Liver (tissue), 3 donors: ENCODE results near the gene APOC1.

Source experiments
- FOXA2 ChIP-seq: IDR thresholded peaks from 2 replicates; pipeline ENCODE4 v1.6.1; 2016; ENCODE audit warnings: antibody characterized with exemption
- GABPA ChIP-seq, 2 donors: IDR thresholded peaks in 1 of 2; conservative IDR thresholded peaks in 1 of 2; 2 replicates each; pipeline ENCODE4 v1.6.1; 2016; ENCODE audit warnings: antibody characterized with exemption in 2 of 2, mild to moderate bottlenecking in 1 of 2, moderate library complexity in 1 of 2
- JUND ChIP-seq, 2 donors: IDR thresholded peaks; 2 replicates each; pipeline ENCODE4 v1.6.1; 2016; ENCODE audit warnings: antibody characterized with exemption in 2 of 2
- MAX ChIP-seq: IDR thresholded peaks from 2 replicates; pipeline ENCODE4 v1.6.1; 2016; ENCODE audit warnings: antibody characterized with exemption
- RAD21 ChIP-seq, 2 donors: IDR thresholded peaks; 2 replicates each; pipeline ENCODE4 v1.6.1; 2016; ENCODE audit warnings: antibody characterized with exemption in 2 of 2, mild to moderate bottlenecking in 2 of 2
- REST ChIP-seq: IDR thresholded peaks from 2 replicates; pipeline ENCODE4 v1.6.1; 2016; ENCODE audit warnings: antibody characterized with exemption, mild to moderate bottlenecking
- SP1 ChIP-seq: IDR thresholded peaks from 2 replicates; pipeline ENCODE4 v1.6.1; 2018; ENCODE audit warnings: antibody characterized with exemption, mild to moderate bottlenecking
- TAF1 ChIP-seq: conservative IDR thresholded peaks from 2 replicates; pipeline ENCODE4 v1.6.1; 2016; ENCODE audit warnings: antibody characterized with exemption, mild to moderate bottlenecking
- YY1 ChIP-seq: IDR thresholded peaks from 2 replicates; pipeline ENCODE4 v1.6.1; 2016; ENCODE audit warnings: antibody characterized with exemption, mild to moderate bottlenecking
- TF ChIP-seq, protein P1 (sequence below): fragments of 150-350 bp; IDR thresholded peaks from 2 replicates; pipeline ENCODE4 v1.5.1; 2017; ENCODE audit warnings: improper control_type of control experiment, low read depth, low read length; ENCODE audit not compliant: missing input control
- donor health status: healthy.
- donor health status: healthy.

DNA sequence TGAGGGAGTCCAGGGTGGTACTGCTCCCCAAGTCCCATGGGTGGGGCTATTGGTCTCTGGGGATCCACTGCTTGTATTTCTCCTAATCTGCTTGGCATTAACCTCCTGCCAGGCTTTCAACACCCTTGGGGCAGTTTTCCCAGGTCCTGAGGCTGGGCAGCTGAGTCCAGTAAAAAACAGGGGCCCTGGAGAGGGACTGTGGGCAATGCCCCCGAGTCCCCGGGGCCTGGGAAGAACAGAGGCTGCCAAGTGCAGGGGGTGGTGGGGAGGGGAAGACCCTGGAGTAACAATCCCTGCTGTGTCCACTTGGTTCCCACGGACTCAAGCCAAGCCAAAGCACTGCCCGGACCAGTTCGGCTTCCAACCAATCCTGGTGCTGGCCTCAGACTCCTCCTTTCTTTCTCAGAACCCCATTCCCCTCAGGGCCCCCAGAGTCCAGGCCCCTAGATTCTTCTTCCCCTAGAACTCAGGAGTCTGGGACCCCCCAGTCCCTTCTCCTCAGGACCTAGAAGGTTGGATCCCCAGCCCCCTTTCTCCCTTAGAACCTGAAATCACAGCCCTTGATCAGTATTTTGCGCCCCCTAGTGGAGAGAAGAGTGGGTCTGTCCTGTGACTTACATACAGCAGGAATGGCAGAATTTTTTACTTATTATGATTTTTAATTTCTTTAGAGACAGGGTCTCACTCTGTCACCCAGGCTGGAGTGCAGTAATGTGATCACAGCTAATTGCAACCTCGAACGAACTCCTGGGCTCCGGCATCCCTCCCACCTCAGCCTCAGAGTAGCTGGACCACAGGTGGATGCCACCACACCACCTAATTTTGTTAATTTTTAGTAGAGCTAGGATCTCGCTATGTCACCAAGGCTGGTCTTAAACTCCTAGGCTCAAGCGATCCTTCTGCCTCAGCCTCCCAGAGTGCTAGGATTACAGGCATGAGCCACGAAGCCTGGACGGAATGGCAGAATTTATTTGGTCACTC, 37.1 kb downstream of the APOC1 start:
- TF ChIP-seq, protein P1, sequence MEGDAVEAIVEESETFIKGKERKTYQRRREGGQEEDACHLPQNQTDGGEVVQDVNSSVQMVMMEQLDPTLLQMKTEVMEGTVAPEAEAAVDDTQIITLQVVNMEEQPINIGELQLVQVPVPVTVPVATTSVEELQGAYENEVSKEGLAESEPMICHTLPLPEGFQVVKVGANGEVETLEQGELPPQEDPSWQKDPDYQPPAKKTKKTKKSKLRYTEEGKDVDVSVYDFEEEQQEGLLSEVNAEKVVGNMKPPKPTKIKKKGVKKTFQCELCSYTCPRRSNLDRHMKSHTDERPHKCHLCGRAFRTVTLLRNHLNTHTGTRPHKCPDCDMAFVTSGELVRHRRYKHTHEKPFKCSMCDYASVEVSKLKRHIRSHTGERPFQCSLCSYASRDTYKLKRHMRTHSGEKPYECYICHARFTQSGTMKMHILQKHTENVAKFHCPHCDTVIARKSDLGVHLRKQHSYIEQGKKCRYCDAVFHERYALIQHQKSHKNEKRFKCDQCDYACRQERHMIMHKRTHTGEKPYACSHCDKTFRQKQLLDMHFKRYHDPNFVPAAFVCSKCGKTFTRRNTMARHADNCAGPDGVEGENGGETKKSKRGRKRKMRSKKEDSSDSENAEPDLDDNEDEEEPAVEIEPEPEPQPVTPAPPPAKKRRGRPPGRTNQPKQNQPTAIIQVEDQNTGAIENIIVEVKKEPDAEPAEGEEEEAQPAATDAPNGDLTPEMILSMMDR, result peak; percentile 82
- no peak for TF ChIP-seq SP1
- no peak for TF ChIP-seq FOXA2
- TF ChIP-seq REST, result peak; percentile 10
- TF ChIP-seq RAD21 (IDR thresholded peaks at IDR 0.05), result peak; percentile 85 to 86
- no peak for TF ChIP-seq GABPA (IDR thresholded peaks at IDR 0.05 in 1 of 2, conservative IDR thresholded peaks at IDR 0.05 in 1 of 2)
- TF ChIP-seq MAX, result no peak
- no peak for TF ChIP-seq TAF1
- no peak for TF ChIP-seq YY1
- peak in 1 of 2 donors; percentile 14 for TF ChIP-seq JUND (IDR thresholded peaks at IDR 0.05)
